Cardiac fibroblast (primary cell): ENCODE measurements around the gene UBTD1.

Source experiments
- DNase-seq, 2 donors: peaks; one replicate each; pipeline versions ENCODE4 v3.0.0 to v3.0.0-alpha.2; 2010; ENCODE audit warnings: low read depth in 2 of 2
- H3K4me3 ChIP-seq, 2 donors: replicated peaks in 1 of 2; 1 replicate in 1 of 2; 2 replicates in 1 of 2; pipeline ENCODE4 v1.5.1; 2011; ENCODE audit warnings: low read depth in 2 of 2, low read length in 2 of 2, mild to moderate bottlenecking in 2 of 2, moderate library complexity in 1 of 2
- CTCF ChIP-seq: IDR thresholded peaks from one replicate; pipeline ENCODE4 v1.5.1; 2011; ENCODE audit warnings: low read depth, mild to moderate bottlenecking, low read length, inconsistent platforms

UBTD1 gene

GRCh38 chr10:97618733-97619132 is 120.0 kb downstream of the UBTD1 start:
- no peak for TF ChIP-seq CTCF
- DNase-seq: no peak
- H3K4me3 ChIP-seq: no peak overlapping the region
